ENCODE measurements around the gene MSI1.
"Not testable (repeated sequence)": the region's sequence is repeated elsewhere in the genome, so short reads cannot be mapped to it uniquely, and the experiment has no call there.

Gene MSI1

GRCh38 chr12:120346681-120347080 lies 22.3 kb downstream of the MSI1 start:
- TF ChIP-seq CTCF (IDR thresholded peaks at IDR 0.05; ENCODE audit: borderline replicate concordance, insufficient read depth, low read depth, low read length), result no peak

GRCh38 chr12:120346031-120346430 lies 22.9 kb downstream of the MSI1 start:
- no peak for TF ChIP-seq CTCF (IDR thresholded peaks at IDR 0.05; ENCODE audit: borderline replicate concordance, insufficient read depth, low read depth, low read length)

More at GRCh38 chr12:120346681-120347080, 22.3 kb downstream of the MSI1 start:
- no peak overlapping the region for H3K4me3 ChIP-seq (ENCODE audit: low read depth, low read length)

GRCh38 chr12:120343692-120344091 lies 25.3 kb downstream of the MSI1 start:
- H3K4me3 ChIP-seq (ENCODE audit: low read depth, low read length), result no peak overlapping the region
- no peak for TF ChIP-seq CTCF (IDR thresholded peaks at IDR 0.05; ENCODE audit: borderline replicate concordance, insufficient read depth, low read depth, low read length)

More at GRCh38 chr12:120346031-120346430, 22.9 kb downstream of the MSI1 start:
- H3K4me3 ChIP-seq (ENCODE audit: low read depth, low read length), result no peak overlapping the region

- H3K4me3 ChIP-seq (ENCODE audit: low read depth, low read length), result no peak overlapping the region
- TF ChIP-seq CTCF (IDR thresholded peaks at IDR 0.05; ENCODE audit: borderline replicate concordance, insufficient read depth, low read depth, low read length), result no peak
Measured at GRCh38 chr12:120343039-120343537, 25.9 kb downstream of the MSI1 start.

GRCh38 chr12:120342175-120343038 lies 26.6 kb downstream of the MSI1 start:
- H3K4me3 ChIP-seq (ENCODE audit: low read depth, low read length), result no peak overlapping the region
- no peak for TF ChIP-seq CTCF (IDR thresholded peaks at IDR 0.05; ENCODE audit: borderline replicate concordance, insufficient read depth, low read depth, low read length)

- no peak for TF ChIP-seq CTCF (IDR thresholded peaks at IDR 0.05; ENCODE audit: borderline replicate concordance, insufficient read depth, low read depth, low read length)
- no peak overlapping the region for H3K4me3 ChIP-seq (ENCODE audit: low read depth, low read length)
Measured at GRCh38 chr12:120339256-120339655, 29.7 kb downstream of the MSI1 start.

GRCh38 chr12:120337730-120338129 lies 31.2 kb downstream of the MSI1 start:
- H3K4me3 ChIP-seq (ENCODE audit: low read depth, low read length), result no peak overlapping the region

GRCh38 chr12:120336392-120336791 lies 32.6 kb downstream of the MSI1 start:
- not testable (repeated sequence) for H3K4me3 ChIP-seq (ENCODE audit: low read depth, low read length)

More at GRCh38 chr12:120337730-120338129, 31.2 kb downstream of the MSI1 start:
- TF ChIP-seq CTCF (IDR thresholded peaks at IDR 0.05; ENCODE audit: borderline replicate concordance, insufficient read depth, low read depth, low read length), result no peak
